ENCODE results near the gene WDR27. TPM values are rescaled to one million over a fixed set of nuclear protein-coding genes. Genes with fewer than 3 reads are reported as not detected.
"Not testable (repeated sequence)": the region's sequence is repeated elsewhere in the genome, so short reads cannot be mapped to it uniquely, and the experiment has no call there.

The WDR27 gene
- polyA plus RNA-seq, 5 donors = 70.7 to 103 (median 79.6) TPM

- no peak for DNase-seq
Measured at GRCh38 chr6:169533301-169534038, 168.4 kb downstream of the WDR27 start.

- no peak for DNase-seq
Measured at GRCh38 chr6:169530752-169531123, 171.1 kb downstream of the WDR27 start.

- peak; percentile 79 to 84 for DNase-seq
Measured at GRCh38 chr6:169529931-169530751, 171.7 kb downstream of the WDR27 start.

DNA sequence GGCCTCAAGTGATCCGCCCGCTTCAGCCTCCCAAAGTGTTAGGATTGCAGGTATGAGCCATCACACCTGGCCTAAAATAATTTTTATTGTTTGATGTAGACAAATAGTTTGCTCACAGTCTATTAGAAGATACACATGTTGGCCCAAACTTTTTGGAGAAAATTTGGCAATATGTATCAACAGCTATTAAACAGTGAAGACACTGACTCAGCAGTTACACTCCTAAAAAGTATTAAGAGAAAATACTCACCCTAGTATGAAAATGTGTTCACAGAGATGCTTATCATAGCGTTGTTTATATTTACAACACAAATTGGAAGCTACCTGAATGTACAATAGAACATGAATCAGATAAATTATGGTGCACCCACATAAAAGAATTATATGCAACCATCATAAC, 173.1 kb downstream of the WDR27 start:
- no peak for DNase-seq

- no peak for DNase-seq
Measured at GRCh38 chr6:169527306-169527705, 174.5 kb downstream of the WDR27 start.

DNA sequence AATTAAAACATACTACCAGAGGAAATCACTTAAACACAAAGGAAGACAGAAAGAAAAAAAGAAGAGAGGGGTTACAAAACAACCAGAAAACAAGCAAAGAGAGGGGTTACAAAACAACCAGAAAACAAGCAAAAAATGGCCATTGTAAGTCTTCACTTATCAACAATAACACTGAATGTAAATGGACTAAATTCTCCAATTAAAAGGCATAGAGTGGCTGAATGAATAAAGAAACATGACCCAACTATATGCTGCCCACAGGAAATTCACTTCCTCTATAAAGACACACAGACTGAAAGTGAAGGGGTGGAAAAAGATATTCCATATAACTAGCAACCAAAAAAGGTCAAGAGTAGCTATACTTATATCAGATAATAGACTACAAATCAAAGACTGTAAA, 180.0 kb downstream of the WDR27 start:
- no peak for DNase-seq

- DNase-seq = no peak
Measured at GRCh38 chr6:169520104-169520503, 181.7 kb downstream of the WDR27 start.

GRCh38 chr6:169518451-169518850, 183.4 kb downstream of the WDR27 start:
- DNase-seq = no peak

DNA sequence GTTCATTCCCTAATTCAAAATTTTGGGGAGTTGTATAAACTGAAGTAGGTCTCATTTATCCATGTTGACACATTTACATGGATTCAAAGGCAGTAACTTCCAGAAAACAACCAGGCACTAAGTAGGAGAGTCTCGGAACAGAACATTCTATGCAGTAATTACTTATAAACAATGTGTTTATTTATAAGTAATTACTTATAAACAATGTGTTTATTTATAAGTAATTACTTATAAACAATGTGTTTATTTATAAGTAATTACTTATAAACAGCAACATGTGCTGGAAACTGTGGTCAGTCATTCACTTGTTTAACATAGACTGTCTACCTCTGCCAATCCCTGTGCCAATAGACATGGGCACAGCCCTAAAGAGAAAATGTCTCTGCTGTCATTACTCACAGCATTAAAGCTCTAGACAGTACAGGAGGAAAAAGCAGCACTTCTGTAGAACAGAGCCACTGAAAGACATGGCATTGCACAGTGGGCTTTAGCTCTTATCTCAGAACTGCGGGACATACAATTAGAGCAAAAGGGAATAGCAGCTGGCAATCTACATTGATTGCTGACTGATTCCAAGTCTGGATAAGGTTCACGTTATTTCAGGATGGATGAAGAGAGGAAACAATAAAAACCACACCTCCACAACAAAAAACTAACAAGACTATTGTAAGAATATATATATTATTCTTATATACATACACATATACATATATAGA, 188.2 kb downstream of the WDR27 start:
- no peak for DNase-seq

DNA sequence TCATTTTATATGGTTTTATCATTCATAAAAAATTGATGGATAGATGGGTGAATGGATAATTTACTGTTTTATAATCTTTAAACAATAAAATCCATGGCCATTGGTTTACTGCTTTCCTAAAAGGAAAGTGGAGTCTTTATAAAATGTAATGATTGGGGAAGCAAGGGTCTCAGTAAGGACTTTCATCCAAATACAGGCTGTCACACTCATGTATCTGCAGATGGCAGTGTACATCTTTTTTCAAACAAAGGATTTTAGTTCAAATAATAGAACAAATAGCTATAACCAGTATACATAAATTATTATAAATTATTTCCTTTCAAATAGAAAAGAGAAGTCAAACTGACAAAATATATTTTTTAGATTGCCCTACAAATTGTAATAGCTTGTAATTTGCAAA, 190.0 kb downstream of the WDR27 start:
- not testable (repeated sequence) for DNase-seq

DNA sequence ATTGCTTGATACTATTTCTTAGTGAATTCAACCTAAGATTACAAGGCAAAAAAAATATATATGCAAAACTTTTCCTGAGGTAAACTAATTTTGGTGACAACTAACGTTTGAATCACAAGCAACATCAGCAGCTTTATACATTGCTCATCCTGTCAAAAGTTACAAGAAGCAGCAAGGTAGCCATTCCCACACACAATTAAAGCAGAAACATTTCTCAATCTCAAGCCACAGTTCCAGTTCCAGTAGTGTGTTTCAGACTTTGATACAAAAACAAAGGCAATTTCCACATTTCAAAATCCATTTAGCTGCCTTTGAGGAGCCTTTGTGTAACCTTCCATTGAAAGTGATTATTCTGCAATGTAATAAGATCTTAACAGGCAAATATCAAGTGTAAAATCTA, 191.0 kb downstream of the WDR27 start:
- DNase-seq = no peak

GRCh38 chr6:169508452-169508851, 193.4 kb downstream of the WDR27 start:
- DNase-seq = no peak

DNA sequence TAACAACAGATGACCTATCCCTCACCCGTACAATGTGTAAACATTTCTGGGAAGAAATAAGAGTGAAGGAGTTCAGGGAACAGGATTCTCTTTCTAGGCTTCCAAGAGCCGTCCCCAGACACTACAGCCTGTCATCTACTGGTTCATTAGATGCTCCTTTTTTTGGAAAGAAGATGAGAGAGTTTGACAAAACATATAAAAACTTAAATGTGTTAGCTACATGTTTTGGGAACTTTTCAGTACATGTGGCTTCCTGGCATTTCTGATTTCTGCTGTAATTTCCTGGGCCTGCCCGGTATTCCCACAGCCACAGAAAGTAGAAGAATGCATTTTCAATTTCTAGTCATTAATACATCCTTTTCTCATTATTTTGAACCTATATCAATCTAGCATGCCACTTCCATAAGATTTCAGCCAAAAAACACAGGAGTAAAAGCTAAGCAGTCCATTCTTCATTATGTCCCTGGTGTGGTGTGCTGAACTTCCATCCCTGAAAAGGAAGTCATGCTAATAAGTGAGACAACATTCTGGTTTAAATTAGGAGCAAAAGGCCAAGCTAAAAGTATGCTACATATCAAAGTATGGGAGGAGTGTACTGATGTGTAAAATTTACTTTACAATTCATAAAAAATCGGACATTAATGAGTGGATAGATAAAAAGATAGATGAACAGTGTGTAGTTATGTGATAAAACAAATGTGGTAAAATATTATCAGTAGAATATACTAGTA, 198.2 kb downstream of the WDR27 start:
- peak in 1 of 2 donors; percentile 23 for DNase-seq

DNA sequence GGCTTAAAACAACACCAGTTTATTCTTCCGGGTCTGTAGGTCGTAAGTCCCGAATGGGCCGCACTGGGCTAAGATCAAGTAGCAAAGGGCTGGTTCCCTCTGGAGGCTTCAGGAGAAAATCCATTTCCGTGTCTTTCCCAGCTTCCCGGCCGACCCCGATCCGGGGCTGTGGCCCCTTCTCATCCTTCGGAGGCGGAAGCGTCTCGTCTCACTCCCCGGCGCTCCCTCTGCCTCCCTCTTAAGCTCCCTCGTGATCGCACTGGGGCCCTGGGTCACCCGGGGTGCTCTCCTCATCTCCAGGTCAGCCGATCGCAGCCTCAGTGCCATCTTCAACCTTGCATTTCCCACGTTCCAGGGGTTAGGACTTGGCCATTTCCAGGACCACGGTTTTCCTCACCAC, 199.4 kb downstream of the WDR27 start:
- no peak for DNase-seq

- DNase-seq = no peak
Measured at GRCh38 chr6:169501777-169502313, 200.0 kb downstream of the WDR27 start.

GRCh38 chr6:169501128-169501527, 200.7 kb downstream of the WDR27 start:
- DNase-seq = no peak

DNA sequence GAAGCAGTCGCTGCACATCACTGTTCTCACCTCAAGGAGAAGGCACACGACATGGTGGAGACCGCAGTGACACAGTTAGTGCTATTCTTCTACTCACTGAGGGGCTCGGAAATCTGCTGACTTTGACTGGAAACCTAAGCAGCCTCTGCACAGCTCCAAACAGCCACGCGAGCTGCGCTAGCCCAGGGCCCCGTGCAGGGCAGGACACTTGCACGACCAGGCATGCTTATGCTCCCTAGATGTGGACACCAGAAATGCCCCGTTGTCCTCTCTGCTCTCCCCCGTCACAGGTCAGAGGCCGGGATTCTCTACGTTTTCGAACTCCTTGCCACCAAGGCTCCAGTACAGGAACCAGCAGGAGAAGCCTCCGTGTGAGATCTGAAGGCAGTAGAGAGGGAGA, 201.1 kb downstream of the WDR27 start:
- DNase-seq = no peak

DNA sequence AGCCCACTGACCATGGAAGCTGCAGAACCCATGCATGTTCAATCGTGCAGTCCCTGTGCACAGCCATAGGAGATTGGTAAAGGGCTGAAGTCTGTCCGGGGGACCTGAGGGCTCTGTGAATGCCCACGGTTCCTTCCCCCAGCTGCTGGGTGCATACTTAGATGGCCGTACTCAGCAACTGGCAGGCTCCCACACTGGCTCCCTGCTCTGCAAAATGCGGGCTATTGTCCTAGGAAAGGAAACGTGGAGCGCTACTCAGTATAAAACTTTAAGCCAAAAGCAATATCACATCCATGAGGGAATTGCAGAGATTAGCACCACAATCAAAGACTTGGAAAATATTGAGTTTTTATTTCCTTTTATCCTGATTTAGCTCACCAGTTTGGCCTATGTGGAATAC, 202.0 kb downstream of the WDR27 start:
- DNase-seq = no peak

DNA sequence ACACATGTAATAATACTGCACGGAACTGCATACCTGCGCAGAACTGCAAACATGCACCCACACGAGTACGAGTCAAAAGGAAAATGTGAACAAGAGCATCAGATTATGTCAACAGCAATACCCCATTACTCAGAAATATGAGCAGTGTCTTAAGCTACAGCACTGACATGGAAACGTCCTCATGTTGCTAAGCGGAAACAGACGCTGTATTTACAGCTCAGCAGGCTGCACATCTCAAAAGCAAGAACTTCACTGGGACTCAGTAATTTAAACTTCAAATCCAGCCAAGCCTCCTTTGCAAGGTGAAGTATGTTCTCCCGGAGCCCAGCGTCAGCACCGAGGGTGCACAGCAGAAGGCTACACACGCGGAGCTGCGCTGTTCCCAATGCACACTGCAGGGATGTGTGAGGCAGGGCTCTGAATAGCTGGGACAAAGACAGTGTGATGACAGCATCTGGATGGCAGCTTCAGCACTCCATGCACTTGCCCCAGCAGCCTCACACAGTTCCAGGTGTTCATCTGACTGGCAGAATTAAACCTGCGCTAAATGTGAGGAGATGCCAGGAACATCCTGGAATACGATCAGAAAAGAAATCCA, 202.8 kb downstream of the WDR27 start:
- DNase-seq = no peak

GRCh38 chr6:169495601-169496000, 206.2 kb downstream of the WDR27 start:
- no peak for DNase-seq

- DNase-seq = no peak
Measured at GRCh38 chr6:169494038-169494437, 207.8 kb downstream of the WDR27 start.

All from right lung (tissue), 5 donors.